HG02642 (cell line): ENCODE results near the gene KCNA10.

ENCODE experiments used
- ATAC-seq: cut with Tn5 transposase; IDR thresholded peaks from one replicate; pipeline ENCODE4 v1.9.1; 2021; ENCODE audit warnings: mild to moderate bottlenecking; ENCODE audit not compliant: unreplicated experiment, poor library complexity

Gene KCNA10

DNA sequence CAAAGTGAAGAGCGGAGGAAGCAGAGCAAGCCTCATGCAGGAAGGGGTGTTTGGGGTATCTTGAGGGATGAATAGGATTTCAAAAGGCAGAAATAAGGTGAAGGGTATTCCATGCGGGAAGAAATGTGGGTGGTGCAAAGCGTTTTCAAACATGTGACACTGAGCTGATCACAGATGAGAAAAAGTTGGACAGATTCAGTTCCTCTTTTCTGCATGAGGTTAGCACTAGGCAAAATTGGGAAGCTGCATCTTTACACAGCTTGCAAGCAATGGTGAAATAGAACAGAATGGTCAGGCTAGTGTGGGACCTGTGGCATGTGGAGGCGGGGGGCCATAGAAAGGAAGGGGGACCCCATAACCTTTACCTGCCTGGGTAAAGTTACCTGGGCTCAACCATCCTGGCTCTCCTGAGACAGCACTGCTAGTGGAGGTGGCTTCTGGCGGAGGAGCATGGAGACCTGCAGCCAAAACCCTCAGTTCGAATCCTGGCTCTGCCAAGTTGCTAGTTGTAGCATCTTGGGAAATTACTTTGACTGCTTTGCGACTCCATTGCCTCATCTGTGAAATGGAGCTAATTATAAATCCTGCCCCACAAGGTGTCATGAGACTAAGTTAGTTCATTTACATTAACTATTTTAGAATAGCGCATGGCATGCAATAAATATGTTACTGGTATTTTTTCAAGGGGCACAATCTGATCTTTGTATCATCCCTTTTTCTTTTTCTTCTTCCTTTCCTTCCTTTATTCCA lies 16.4 kb downstream of the KCNA10 start:
- ATAC-seq, result no peak

DNA sequence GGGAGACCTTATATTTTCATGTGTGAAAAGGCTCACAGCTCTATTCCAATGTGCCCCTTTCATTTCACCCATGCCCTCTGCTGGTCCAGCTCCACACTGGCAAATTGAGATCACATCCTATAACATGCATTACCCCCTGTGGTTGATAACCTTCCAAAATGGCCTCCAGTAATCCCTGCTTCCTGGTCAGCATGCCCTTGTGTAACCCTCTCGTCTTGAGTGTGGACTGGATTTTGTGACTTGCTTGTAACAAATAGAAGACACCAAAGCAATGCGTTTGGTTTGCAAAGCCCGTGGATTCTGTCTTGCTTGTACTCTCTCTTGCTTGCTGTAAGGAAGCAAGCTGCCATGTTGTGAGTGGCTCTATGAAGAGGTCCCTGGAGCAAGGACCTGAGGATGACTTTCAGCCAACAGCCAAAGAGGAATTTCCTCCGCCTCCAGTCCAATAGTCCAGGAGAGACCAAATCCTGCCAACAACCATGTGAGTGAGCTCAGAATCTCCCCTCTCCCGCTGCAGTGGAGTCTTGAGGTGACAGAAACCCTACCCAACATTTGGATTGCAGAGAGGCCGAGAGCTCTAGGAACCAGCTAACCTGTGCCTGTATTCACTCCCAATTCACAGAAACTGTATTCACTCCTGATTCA lies 17.4 kb downstream of the KCNA10 start:
- ATAC-seq, result no peak

DNA sequence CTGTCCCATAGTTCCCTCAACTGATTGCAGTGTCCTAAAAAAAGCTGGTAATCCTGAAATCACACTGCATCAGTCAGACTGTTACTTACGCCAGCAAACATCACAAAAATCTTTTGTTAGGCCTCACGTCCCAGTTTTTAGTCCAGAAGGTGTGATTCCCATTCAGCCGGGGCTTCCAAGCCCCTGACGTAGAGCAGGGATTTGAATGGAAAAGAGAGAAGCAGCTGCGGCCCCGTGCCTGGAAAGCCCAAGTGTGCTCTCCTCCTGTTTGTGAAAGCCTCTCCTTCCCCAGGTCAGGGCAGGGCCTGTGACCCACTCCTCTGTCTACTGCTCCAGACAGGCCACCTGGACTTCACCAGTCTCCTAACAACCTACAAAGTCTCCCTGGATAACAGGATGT lies 20.7 kb downstream of the KCNA10 start:
- ATAC-seq, result no peak

DNA sequence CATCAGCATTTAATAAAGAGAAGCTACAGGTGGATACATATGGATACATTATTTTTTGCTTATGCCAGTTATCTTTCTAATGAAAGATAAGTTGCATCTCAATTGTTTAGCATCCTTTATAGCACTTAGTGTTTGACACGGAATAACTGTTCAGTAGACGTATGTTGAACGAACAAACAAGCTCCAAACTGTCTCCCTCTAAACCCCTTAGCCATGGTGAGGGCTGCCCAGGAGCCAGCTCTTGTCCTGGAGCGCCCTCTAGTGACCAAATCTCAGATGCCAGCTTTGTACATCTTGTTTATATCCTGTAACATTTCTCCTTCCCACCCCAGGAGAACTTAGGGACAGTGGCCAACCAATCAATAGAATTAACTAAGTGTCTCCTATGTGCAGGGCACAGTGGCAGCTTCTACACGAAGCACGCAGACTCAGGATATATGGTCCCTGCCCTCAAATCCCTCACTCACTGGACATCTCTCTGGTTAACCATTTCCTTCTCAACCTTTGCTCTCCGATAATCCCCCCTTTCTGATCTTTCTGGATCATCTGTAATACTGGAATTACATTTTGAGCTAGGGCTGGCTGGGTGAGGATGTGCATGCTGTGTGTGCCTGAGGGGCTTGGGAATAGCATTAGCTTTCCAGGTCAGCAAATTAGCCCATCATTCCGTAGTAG lies 22.9 kb downstream of the KCNA10 start:
- no peak for ATAC-seq

DNA sequence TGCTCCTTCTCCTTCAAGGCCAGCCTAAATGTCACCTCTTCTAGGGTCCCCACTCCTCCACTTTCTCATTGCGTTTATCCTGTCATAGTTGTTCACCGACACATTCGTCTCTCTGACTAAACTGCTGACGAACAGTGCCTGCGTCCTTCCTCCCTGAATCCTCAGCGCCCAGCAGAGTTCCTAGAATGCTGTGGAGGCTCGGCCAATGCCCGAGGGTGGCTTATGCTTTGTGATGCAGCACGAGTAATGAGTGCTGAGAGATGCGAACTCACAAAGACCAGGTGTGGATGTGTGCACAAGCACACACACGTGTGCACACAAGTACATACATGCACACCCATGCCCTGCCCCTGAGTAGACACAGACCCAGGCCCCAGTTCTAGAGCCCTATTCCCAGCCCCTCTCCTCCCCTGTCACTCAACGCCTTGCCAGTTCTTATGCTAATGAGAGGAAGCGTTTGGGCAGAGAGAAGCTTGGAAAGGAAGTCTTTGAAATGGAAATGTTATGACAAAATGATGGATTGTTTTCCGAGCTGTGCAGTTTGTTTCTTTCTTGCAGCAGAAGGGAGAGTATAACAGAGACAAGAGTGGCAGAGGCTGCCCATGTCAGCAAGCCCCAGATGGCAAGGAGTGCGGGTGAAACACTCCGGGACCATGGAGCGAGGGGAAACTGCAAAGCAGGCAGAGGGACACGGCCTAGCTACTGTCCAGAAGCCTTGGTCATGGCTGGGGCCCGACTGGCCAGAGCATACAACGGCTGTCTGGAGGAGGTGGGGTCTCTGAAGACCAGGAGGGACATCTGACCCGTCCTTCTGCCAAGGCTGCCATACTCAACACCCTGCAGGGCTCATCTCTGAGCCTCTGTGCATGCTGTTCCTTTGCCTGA lies 24.2 kb downstream of the KCNA10 start:
- no peak for ATAC-seq

DNA sequence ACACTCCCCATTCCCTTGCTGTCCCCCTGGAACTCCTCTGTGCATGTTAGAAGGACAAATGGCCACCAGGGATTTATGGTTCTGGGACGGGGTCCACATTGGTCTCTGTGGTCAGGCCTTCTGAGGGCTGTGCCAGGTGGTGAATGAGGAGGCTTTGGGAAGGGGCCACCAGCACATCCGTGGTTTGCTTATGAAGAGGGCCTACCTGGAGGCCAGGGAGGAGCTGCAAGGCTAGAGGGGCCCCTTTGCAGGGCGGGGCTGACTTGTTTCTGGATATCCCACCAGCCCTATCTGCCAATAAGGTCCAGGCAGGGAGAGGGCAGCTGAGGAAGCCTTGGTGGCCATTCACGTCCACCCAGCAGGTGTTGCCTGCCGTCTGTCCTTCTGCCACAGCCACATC lies 24.9 kb downstream of the KCNA10 start:
- ATAC-seq, result no peak

DNA sequence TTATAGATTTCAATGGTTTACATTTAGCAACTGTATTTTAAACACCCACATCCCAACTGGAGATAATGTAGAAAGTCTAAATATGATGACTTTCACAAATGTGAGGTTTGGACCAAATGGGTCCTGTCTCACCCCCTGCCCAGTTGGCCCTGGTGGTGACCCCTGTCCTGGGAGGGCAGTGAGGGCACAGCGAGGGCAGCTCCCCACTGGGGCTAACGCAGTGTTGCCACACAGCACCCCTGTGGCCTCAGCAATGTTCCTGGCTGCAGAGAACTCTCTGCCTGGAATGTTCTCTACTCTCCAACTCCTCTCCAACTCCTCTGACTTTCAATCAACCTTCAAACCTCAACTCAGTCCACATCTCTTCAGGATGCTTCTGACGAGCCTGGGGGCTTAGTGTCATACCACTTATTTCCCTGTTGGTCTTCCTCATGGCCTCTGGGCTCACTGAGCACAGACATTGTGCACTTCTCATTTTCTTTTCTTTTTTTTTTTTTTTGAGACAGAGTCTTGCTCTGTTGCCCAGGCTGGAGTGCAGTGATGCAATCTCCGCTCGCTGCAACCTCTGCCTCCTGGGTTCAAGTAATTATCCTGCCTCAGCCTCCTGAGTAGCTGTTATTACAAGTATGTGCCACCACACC lies 25.8 kb downstream of the KCNA10 start:
- no peak for ATAC-seq

DNA sequence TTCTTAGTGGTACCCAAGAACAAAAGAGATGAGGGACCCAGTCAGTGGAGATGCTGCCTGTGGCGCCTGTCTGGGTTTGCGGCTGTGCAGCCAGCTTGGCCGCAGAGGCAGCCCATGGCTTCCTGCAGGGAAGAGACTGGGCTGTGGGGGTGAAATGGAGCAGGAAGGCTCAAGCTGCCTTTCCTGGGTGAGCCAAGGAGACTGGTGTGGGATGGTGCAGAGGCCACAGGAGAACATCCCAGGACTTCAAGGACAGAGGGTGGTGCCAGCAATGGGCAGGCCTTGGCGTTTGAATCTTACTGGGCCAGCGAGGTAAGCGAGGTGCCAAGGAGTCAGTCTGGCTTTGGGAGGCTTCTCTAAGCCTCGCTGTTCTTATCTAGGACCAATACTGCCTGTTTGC lies 26.4 kb downstream of the KCNA10 start:
- ATAC-seq, result no peak

DNA sequence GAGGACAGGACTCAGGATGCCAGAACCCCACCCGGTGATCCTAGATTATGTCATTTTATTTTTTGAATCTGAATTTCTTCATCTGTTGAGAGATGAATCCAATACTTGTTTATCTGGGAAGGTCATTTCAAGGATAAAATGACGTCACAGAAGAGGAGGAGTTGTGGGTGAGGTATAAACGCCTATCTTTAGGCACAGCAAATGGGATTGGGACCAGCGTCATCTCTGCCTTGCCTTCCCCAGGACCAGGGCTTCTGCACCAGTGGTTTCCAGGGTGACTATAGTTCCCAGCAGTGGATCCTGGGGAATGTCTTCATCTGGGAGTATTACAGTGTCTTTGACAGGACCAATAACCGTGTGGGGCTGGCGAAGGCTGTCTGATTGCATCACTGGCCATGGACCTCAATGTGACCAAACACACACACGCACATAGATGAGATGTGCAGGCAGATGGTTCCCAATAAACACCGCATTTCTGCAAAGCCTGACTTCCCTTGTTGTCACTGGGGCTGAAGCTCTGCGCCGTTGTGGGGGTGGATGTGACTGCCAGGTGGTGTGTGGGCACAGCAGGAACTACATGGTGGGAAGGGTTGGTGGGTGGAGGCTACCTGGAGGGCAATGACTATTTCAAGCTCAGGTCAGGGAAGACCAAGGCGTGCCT lies 28.1 kb downstream of the KCNA10 start:
- ATAC-seq, result no peak

DNA sequence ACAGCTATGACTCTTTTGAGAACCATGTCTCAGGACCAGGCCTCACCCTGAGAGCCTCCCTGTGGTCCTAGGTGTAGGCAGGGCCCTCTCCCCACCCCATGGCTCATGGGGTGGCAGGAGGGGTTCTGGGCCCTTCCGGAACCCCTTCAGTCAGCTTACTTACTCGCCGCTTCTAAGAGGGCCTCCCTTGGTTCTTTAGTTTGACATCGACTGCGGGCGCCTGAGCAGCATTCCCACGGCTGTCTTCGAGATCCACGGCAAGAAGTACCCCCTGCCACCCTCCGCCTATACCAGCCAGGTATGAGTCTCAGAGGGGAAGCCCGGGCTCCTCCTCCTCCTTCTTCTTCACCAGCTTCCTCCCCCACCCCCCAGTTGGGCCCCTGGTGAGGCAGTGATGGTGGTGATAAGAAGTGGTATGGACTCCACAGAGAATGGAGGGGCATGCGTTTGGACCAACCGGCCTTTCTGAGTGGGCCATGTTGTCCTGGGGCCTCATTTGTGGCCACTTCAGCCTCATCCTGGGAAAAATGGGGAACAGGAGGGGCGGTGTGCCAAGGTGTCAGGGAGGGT lies 28.9 kb downstream of the KCNA10 start:
- ATAC-seq, result no peak

DNA sequence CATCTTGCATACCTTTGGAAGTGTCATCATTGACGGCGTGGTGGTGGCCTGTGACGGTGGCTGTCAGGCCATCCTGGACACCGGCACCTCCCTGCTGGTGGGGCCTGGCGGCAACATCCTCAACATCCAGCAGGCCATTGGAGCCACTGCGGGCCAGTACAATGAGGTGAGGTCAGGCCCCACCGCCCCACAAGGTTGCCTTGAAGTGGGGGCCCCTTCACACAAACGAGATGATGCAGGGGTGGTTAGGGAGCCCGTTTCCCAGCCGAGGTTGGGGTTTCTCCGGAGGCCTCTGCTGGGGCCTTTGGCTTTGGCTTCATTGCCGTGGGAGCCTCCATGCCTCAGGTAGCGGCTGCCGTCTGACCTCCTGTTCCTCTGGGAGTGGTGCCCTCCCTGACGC lies 29.6 kb downstream of the KCNA10 start:
- no peak for ATAC-seq

DNA sequence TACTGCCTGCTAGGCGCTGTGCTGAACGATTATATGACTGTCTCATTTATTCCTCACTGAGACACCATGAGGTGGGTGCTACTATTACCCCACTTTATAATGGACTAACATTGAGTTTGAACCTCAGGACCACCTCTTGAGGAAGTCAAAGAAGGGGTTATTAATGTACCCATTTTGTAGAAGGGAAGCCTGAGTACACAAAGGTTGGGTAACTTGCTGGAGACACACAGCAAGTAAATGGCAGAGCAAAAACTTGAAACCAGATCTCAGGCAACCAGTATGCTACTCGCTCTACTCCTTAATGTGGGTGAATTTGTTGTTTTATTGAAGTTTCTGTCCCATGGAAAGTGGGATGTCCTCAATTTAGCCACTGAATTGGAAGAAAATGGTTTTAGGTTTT lies 30.1 kb downstream of the KCNA10 start:
- ATAC-seq, result no peak

DNA sequence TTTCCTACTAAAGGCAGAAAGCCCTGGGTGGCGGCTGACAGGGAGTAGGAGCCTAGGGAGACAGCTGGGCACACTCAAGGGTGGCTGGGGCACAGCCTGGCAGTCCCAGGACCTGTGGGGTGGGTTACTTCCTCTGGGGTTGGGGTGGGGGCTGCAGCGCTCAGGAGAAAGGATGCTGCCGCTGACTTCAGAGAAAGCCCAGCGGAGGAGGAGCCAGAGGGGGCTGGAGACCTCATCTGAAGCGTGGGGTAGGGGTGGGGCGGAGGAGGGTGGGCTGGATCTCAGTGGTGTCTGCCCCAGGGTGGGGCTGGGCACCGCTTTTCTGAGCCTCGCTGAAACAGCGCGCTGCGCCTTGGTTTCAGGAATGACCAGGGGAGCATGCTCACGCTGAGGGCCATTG lies 30.8 kb downstream of the KCNA10 start:
- no peak for ATAC-seq

DNA sequence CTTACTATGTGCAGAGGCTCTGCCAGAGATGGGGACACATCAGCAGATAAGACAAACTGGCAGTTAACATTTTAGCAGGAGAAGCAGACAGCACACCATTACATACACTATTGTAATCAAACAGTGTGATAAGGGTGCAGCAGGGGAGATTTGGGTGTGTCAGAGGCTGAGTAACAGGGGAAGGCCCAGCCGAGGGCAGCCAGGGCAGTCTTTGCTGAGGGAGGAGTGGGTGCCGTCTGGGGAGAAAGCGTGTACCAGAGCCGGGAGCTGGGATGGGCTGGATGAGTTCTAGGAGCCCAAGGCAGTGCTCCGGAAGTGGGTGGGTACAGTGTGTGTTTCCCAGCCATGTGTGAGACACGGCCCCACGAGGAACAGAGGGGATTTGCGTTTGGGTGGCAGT lies 31.2 kb downstream of the KCNA10 start:
- ATAC-seq, result no peak

DNA sequence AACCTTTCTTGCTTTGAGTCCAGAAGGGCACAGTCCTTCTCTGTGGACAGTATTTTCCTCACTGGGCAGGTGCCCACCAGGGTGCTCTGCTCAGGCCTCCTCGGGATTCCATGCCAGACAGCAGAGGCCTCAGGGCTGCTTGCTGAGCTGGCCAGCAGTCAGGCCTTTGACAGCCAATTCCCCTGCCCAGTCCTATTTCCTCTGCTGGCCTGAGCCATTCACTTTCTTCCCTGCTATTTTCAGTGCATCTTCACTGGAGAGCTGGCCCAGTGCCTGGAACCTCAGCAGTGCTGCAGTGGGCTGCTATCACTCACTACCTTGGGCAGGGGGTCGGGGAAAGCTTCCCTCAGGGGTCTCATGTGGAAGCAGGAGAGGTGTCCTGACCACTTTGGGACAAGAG lies 33.2 kb downstream of the KCNA10 start:
- no peak for ATAC-seq

DNA sequence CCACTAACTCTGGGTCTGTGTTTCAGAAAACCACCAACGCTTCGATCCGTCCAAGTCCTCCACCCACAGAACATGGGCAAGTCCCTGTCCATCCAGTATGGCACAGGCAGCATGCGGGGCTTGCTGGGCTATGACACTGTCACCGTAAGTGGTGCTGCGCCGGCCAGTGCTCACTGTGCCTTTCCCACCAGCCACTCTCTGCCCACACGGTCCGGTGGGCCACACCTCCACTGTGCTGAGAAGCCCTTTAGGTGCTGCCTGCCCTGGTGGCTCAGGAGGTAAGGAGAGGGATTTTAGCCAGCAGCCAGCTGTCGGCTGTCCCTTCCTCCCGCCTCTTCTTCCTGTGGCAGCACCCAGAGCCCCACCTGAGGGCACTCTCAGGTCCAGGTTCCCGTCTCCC lies 34.2 kb downstream of the KCNA10 start:
- no peak for ATAC-seq

DNA sequence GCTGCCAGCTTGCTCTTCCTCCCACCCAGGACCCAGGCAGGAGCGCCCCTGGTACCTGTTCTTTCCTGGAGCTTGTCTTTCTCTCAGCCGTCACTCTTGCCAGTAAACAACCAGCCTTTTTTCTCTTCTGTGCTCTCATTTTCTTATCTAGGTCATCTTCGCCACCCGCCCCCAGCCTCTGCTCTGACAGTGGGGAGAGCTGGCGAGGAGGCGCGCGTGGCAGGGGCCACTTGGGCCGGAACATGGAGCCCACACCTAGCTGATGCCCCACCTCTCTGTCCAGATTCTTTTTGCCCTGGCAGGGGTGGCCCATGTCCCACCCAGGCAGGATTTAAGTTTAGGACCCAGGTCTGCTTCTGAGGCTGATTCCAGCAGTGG lies 35.7 kb downstream of the KCNA10 start:
- no peak for ATAC-seq

DNA sequence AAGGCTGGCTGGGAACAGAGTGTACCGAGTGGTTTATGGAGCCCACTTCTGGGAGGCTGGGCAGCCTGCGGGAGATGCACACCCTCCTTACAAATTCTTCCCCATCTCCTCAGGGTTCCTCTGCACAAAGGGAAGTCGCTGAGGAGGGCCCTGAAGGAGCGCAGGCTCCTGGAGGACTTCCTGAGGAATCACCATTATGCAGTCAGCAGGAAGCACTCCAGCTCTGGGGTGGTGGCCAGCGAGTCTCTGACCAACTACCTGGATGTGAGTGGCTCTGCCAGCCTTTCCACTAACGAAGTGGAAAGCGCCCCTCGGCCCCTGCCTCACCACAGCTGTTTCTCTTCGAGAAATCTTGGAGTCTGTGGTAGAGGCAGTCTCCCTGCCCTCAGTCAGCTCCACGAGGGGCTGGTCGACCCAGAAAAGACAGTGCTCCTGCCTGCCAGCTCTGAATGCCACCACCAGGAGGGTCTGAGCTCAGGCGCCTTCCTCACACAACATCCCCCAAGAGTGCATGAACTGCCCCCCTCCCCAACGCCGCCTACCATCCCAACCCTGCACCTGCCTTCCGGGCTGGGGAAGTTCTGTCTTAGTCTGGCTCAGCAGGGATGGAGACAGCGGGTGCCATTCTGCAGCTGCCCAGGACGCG lies 36.2 kb downstream of the KCNA10 start:
- no peak for ATAC-seq
